Brain pericyte (primary cell): ENCODE data around the gene TTLL3.
"Not testable (repeated sequence)": the region's sequence is repeated elsewhere in the genome, so short reads cannot be mapped to it uniquely, and the experiment has no call there.

Source experiments
- DNase-seq: peaks from one replicate; pipeline ENCODE4 v3.0.0-alpha.2; 2012; ENCODE audit warnings: low read depth, low spot score

Gene TTLL3

DNA sequence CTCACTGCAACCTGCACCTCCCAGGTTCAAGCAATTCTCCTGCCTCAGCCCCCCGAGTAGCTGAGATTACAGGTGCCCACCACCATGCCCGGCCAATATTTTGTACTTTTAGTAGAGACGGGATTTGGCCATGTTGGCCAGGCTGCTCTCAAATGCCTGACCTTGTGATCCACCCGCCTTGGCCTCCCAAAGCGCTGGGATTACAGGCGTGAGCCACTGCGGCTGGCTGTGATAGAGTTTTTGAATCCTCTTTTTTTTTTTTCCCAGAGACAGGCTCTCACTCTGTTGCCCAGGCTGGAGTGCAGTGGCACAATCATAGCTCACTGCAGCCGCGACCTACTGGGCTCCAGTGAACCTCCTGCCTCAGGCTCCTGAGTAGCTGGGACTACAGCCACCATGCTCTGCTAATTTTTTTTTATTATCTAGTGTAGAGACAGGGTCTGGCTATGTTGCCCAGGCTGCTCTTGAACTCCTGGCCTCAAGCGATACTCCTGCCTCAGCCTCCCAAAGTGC is 55.1 kb downstream of the TTLL3 start:
- not testable (repeated sequence) for DNase-seq

DNA sequence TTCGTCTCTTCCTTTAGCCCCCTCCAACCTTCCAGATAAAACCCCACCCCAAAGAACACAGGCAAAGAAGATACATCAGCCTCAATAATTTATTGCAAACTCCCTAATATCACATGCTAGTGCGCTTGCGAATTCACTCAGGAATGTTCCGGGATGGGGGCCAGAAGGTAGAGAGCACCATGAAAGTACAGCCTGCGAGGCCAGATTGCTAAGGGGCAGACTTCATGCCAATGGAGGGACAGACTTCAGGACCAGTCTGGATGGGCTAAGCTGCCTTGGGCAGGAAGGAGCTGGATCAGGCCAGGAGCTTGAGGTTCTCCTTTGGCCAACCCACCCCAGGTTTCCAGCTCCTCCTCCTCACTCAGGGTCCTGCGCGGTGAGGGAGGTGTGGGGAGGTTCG is 56.6 kb downstream of the TTLL3 start:
- no peak for DNase-seq

DNA sequence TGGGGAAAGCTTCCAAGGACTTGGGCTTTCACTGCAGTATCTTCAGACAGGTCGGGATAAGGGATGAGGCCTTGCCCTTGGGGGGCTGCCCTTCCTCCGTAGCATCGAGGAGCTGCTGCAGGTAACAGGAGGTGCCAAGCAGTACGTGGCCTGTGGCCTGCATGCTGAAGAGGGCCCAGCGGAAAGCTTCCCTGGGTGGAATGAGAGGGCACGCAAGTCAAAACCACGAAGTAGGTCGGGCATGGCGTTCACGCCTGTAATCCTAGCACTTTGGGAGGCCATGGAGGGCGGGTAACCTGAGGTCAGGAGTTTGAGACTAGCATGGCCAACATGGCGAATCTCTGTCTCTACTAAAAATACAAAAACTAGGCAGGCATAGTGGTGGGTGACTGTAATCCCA is 57.0 kb downstream of the TTLL3 start:
- DNase-seq: no peak

DNA sequence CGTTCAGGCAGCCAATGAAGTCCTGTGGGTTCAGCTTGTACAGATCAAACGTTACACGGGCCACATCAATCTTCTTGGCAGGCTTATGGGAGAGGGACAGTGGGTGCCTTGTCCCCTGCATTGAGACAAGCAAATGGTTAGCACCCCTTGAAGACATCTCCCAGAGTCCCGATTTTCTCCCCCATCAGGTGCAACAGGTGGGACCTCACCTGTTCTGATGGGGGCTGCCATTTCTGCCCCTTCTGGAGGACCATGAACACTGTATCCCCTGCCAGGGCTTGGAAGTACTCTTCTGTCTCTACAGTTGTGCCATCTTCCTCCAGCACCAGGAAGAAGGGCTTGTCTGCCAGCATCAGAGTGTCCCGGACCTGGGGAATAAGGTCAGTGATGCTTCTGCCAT is 59.9 kb downstream of the TTLL3 start:
- DNase-seq: no peak

DNA sequence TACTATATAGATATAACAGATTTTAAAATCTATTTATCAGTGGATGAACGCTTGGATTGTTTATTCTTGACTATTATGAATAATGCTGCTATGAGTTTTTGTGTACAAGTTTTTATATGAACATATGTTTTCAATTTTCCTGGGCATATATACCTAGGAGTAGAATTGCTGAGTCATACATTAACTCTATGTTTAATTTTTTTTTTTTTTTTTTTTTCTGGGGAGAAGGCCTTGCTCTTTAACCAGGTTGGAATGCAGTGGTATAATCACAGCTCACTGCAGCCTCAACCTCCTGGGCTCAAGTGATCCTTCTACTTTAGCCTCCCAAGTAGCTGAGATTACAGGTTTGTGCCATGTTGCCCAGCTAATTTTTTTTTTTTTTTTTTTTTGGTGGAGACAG is 60.9 kb downstream of the TTLL3 start:
- DNase-seq: no peak

DNA sequence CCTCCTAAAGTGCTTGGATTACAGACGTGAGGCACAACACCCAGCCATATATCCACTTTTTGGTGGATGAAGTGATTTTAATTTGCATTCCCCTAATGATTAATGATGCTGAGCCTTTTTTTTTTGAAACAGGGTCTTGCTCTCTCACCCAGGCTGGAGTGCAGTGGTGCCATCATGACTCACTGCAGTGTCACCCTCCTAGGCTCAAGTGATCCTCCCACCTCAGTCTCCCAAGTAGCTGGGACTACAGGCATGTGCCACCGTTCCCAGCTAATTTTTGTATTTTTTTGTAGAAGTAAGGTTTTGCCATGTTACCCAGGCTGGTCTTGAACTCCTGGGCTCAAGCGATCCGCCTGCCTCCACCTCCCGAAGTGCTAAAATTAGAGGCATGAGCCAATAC is 62.0 kb downstream of the TTLL3 start:
- not testable (repeated sequence) for DNase-seq

DNA sequence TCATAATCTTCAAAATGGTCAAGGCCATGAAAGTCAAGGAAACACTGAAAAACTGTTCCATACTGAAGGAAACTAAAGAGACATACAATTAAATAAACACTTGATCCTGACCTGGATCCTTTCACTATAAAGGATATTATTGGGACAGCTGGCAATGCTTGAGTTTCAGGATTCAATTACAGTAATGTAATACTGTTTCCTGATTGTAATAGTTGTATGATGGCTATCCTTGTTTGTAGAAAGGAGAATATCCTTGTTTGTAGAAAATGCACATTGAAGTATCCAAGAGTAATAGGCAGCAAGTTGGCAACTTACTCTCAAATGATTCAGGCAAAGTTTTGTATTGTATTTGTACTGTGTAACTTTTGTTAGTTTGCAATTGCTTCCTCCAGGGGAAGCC is 65.4 kb downstream of the TTLL3 start:
- DNase-seq: no peak

DNA sequence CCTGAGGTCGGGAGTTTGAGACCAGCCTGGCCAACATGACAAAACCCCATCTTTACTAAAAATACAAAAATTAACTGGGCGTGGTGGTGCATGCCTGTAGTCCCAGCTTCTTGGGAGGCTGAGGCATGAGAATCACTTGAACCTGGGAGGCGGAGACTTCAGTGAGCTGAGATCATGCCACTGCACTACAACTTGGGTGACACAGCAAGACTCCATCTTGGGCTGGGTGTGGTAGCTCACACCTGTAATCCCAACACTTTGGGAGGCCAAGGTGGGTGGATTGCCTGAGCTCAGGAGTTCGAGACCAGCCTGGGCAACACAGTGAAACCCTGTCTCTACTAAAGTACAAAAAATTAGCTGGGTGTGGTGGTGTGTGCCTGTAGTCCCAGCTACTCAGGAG is 66.2 kb downstream of the TTLL3 start:
- not testable (repeated sequence) for DNase-seq

DNA sequence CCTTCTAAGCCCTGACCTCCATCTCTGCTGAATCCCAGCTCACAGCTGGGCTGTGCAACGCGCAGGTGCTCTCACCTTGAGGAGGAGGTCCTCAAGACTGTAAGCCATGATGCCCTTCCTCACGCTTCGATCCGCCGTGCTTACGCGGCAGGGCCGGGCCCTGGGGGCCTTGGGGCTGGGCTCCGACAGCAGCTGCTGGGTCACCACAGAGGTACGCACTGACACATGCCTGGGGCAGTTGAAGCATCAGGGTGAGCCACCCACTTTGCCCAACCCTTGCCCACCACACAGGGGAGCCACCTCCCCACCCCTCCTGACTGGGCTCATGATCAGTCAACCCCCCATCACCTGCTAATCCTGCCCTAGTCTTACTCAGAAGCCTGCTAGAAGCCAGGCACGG is 66.9 kb downstream of the TTLL3 start:
- DNase-seq: no peak

DNA sequence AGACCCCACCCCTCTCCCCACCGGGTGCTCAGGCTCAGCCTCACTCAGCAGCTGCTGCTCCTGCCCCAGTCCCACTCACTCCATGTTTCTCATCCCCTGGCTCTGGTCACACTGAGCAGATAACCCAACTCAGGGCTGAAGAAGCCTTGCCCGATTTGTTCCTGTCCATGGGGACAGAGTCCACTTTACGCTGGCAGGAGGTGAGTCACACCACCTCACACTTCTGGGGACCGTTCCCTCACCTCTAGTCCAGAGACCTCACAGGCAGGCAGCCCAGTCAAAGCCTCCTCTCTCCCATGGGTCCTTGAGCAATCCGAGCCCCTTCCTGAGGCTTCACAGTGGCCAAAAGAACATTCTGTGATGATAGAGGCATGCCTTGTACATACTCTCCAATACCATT is 68.6 kb downstream of the TTLL3 start:
- no peak for DNase-seq

DNA sequence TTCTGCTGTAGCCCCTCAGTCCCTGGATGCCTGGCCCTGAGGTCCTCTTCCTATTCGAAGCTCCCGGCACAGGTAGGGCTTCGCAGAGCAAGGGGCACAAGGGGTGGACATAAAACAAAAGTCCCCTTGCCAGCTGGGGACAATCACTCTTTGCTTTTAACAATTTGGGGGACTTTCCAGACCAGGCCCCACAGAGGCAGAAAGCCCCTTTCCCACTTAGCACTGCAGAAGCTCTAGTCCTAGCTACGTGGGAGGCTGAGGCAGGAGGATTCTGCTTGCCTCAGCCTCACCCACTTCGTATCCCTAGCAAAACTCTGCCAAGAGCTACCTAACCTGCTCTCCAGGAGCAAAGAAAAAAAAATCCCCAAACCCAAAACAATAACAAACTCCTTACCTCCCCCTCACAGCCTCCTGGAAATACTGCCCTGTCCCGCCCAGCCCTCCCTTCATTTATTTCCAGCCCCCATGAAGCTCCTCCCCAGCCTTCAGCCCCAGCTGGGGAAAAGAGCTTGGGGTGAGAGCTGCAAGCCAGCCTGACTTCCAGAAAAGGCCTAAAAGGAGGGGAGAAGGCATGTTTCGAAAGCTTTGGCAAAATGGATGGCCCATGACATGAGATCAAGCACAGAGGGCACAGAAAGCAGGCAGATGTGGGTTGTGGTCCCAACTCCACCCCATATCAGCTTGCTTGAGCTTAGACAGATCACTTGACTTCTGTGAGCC is 69.9 kb downstream of the TTLL3 start, which contains the start of gene CIDEC:
Gene CIDEC, minus strand, starts transcription at position 424 of the 720 bp plus-strand sequence. CDS start 1,767 bp downstream, outside the sequence.
- no peak for DNase-seq

DNA sequence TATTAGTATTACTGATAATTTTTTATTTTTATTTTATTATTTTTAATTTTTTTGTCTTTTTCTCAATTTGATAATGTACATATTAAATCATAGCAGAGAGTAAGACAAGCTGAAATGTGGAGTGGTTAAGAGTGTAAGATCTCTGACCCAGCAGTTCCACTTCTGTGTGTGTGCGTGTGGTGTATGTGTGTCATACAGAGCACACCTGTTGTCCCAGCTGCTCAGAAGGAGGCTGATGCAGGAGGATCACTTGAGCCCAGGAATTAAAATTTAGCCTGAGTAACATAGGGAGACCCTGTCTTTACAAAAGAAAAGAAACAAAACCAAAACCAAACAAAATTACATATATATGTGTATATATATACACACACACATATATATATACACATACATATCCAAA is 71.4 kb downstream of the TTLL3 start:
- no peak for DNase-seq

DNA sequence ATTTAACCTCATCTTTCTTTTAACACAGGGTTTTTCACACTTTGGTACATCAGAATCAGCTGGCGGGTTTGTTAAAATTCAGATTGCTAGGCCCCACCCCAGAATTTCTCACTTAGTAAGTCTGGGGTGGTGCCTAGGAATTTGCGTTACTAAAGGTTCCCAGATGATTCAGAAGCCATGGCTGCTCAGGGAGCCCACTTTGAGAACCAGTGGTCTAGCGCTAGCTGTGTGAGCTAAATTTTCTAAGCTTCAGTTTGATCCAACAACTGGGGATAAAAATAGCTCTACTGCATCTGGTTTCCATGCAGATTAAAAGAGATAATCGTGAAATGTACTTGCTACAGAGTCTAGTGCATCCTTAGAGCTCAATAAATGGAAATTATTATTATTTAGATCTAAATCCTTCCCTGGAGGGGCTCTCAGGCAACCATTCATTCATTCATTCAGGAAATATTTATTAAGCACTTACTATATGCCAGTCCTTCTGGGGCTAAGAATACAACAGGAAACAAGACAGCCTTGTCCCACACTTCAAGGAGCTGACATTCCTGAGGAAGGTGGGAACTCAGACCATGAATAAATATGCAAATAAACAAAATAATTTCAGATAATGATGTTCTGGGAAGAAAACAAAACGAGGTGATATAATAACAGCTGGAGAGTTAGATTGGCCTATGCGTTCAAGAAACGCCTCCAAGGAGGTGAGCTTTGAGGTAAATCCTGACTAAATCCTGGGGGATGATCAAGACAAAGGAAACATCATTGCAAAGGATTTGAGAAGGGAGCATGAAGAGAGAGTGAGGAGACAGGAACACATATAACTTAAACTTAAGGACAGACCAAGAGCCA is 73.9 kb downstream of the TTLL3 start:
- DNase-seq: no peak

DNA sequence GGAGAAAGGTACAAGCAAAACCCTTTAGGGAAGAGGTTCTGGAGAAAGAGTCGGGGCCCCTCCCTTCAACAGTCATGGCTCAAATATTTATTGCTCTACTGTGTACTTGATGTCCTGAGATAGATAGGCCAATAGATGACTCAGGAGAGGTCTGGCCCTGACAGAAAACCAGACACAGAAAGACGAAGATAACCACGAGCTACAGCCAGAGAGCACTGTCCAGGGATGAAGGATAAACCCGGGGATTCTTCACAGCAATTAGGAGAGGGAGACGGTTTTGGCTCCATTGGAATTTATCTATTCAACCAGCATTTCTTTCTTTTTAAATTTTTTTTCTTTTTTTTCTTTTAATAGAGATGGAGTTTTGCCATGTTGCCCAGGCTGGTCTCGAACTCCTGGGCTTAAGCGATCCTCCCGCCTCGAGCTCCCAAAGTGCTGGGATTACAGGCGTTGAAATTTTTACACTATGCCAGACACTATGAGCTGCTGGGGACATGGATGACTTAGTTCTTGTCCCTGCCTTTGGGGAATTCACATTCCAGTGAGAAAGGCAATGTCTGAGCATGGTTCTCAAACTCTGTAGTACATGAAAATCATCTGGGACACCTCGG is 74.6 kb downstream of the TTLL3 start:
- DNase-seq: no peak
